Neural cell (in vitro differentiated cells): Measurements from ENCODE around the gene P3H3. TPM values are rescaled to one million over a fixed set of nuclear protein-coding genes. Genes with fewer than 3 reads are reported as not detected.
"Not testable (repeated sequence)": the region's sequence is repeated elsewhere in the genome, so short reads cannot be mapped to it uniquely, and the experiment has no call there.

Experiments used
- H2AFZ ChIP-seq: fragments of 200-600, 300-800 bp; sonication (generic), shearing (Covaris generic); 2 replicates; pipeline ENCODE4 v1.6.0; 2014; ENCODE audit warnings: low read depth, mild to moderate bottlenecking, antibody characterized with exemption, low read length, moderate library complexity
- H3F3A ChIP-seq: fragments of 200-600 bp; shearing (Covaris generic); 2 replicates; pipeline ENCODE4 v1.6.1; 2016; ENCODE audit warnings: mild to moderate bottlenecking, moderate library complexity, mixed read lengths, antibody characterized with exemption, low read length; ENCODE audit not compliant: insufficient read depth, poor library complexity, severe bottlenecking
- H3K27ac ChIP-seq: fragments of 200-600, 300-800 bp; sonication (generic), shearing (Covaris generic); 2 replicates; pipeline ENCODE4 v1.5.1; 2014; ENCODE audit warnings: mild to moderate bottlenecking, low read length, moderate library complexity
- H3K27me3 ChIP-seq: fragments of 300-800, 200-600 bp; sonication (generic), shearing (Covaris generic); 2 replicates; pipeline ENCODE4 v1.6.0; 2014; ENCODE audit warnings: mild to moderate bottlenecking, low read depth, low read length, moderate library complexity; ENCODE audit not compliant: insufficient read depth
- H3K36me3 ChIP-seq: fragments of 300-800, 200-600 bp; sonication (generic), shearing (Covaris generic); 2 replicates; pipeline ENCODE4 v1.5.1; 2014; ENCODE audit warnings: mild to moderate bottlenecking, antibody characterized with exemption, low read length, moderate library complexity; ENCODE audit not compliant: insufficient read depth
- H3K4me2 ChIP-seq: fragments of 300-800, 200-600 bp; sonication (generic), shearing (Covaris generic); 2 replicates; pipeline ENCODE4 v1.6.0; 2014; ENCODE audit warnings: mild to moderate bottlenecking, low read length
- H3K4me3 ChIP-seq: fragments of 300-800, 200-600 bp; sonication (generic), shearing (Covaris generic); 2 replicates; pipeline ENCODE4 v1.5.1; 2014; ENCODE audit warnings: mild to moderate bottlenecking, low read length, moderate library complexity
- H3K79me2 ChIP-seq: fragments of 200-600 bp; shearing (Covaris generic); replicated peaks from 2 replicates; pipeline ENCODE4 v1.6.0; 2014; ENCODE audit warnings: mild to moderate bottlenecking, low read length, moderate library complexity; ENCODE audit not compliant: insufficient read depth
- H3K9ac ChIP-seq: fragments of 300-800, 200-600 bp; sonication (generic), shearing (Covaris generic); 2 replicates; pipeline ENCODE4 v1.6.1; 2016; ENCODE audit warnings: mild to moderate bottlenecking, low read length, mixed read lengths
- H3K9me2 ChIP-seq: fragments of 200-600 bp; shearing (Covaris generic); 2 replicates; pipeline ENCODE4 v1.6.1; 2016; ENCODE audit warnings: mild to moderate bottlenecking, low read length, mixed read lengths; ENCODE audit not compliant: insufficient read depth
- H3K9me3 ChIP-seq: fragments of 200-600, 300-800 bp; sonication (generic), shearing (Covaris generic); 2 replicates; pipeline ENCODE4 v1.6.1; 2016; ENCODE audit warnings: mild to moderate bottlenecking, mixed run types, low read length, moderate library complexity, mixed read lengths
- H4K20me1 ChIP-seq: fragments of 200-600 bp; shearing (Covaris generic); 2 replicates; pipeline ENCODE4 v1.6.1; 2016; ENCODE audit warnings: mild to moderate bottlenecking, mixed run types; ENCODE audit not compliant: insufficient read depth
- EP300 ChIP-seq: fragments of 450-650 bp; conservative IDR thresholded peaks from 2 replicates; pipeline ENCODE4 v1.6.1; 2014; ENCODE audit warnings: antibody characterized with exemption, mild to moderate bottlenecking, moderate library complexity; ENCODE audit not compliant: poor library complexity, severe bottlenecking
- EZH2 ChIP-seq: fragments of 200-600, 300-800 bp; shearing (Covaris generic), sonication (generic); IDR thresholded peaks from 2 replicates; pipeline ENCODE4 v1.6.1; 2014; ENCODE audit warnings: antibody characterized with exemption, low read length, borderline replicate concordance, mild to moderate bottlenecking; ENCODE audit not compliant: insufficient read depth, poor library complexity, severe bottlenecking
- MXI1 ChIP-seq: fragments of 450-650 bp; conservative IDR thresholded peaks from 2 replicates; pipeline ENCODE4 v1.6.1; 2014; ENCODE audit warnings: antibody characterized with exemption, mild to moderate bottlenecking; ENCODE audit not compliant: poor library complexity, severe bottlenecking
- POLR2AphosphoS5 ChIP-seq: IDR thresholded peaks from 2 replicates; pipeline ENCODE4 v1.6.1; 2012
- RAD21 ChIP-seq: fragments of 450-650 bp; conservative IDR thresholded peaks from 2 replicates; pipeline ENCODE4 v1.6.1; 2014; ENCODE audit warnings: antibody characterized with exemption, mild to moderate bottlenecking, moderate library complexity
- SMC3 ChIP-seq: fragments of 450-650 bp; conservative IDR thresholded peaks from 2 replicates; pipeline ENCODE4 v1.6.1; 2014; ENCODE audit warnings: antibody characterized with exemption, mild to moderate bottlenecking, moderate library complexity; ENCODE audit not compliant: poor library complexity
- TAF1 ChIP-seq: IDR thresholded peaks from 2 replicates; pipeline ENCODE4 v1.6.1; 2012; ENCODE audit warnings: low read depth
- polyA plus RNA-seq: library from polyadenylated mRNA; depleted of rRNA; stranded (reverse); fragments of >200 nt; gene quantifications from 2 replicates; pipeline ENCODE4 v1.2.3, GENCODE V29; 2014
- TF ChIP-seq, protein P1 (sequence below): fragments of 450-650 bp; IDR thresholded peaks from 2 replicates; pipeline ENCODE4 v1.5.1; 2014; ENCODE audit warnings: antibody characterized with exemption, mild to moderate bottlenecking, moderate library complexity; ENCODE audit not compliant: poor library complexity, severe bottlenecking
- TF ChIP-seq, protein P2 (sequence below): IDR thresholded peaks from 2 replicates; pipeline ENCODE4 v1.6.1; 2012; ENCODE audit warnings: borderline replicate concordance

Gene P3H3
- polyA plus RNA-seq, 1 donor from 2014 or later: 58.9 TPM

DNA sequence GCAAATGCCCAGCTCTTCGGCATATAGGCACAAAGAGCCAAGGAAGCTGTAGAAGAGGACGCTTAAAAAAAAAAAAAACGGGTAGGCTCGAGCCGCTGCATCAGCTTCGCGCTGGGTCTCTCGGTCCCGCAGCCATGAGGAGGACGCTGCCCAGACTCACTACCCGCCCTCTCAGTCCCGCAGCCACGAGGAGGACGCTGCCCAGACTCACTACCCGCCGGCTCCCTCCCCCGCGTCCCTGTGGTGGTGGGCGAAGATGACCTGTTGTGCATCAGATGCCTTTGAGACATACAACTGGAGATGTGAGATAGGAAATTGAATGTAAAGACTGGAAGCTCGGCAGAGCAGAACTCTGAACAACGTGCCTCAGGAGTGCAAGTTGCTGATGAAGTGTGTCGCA is 56.3 kb downstream of the P3H3 start:
- H3K27ac ChIP-seq: no peak overlapping the region
- no peaks in the 10 kb centered on the region for H3F3A ChIP-seq
- H3K36me3 ChIP-seq: no peaks in the 10 kb centered on the region
- no peak overlapping the region for H2AFZ ChIP-seq
- no peak overlapping the region for H3K9ac ChIP-seq
- H3K79me2 ChIP-seq: no peaks in the 10 kb centered on the region
- TF ChIP-seq, protein P1, sequence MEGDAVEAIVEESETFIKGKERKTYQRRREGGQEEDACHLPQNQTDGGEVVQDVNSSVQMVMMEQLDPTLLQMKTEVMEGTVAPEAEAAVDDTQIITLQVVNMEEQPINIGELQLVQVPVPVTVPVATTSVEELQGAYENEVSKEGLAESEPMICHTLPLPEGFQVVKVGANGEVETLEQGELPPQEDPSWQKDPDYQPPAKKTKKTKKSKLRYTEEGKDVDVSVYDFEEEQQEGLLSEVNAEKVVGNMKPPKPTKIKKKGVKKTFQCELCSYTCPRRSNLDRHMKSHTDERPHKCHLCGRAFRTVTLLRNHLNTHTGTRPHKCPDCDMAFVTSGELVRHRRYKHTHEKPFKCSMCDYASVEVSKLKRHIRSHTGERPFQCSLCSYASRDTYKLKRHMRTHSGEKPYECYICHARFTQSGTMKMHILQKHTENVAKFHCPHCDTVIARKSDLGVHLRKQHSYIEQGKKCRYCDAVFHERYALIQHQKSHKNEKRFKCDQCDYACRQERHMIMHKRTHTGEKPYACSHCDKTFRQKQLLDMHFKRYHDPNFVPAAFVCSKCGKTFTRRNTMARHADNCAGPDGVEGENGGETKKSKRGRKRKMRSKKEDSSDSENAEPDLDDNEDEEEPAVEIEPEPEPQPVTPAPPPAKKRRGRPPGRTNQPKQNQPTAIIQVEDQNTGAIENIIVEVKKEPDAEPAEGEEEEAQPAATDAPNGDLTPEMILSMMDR: no peak
- TF ChIP-seq RAD21 (no peak), MXI1 (no peak), POLR2AphosphoS5 (no peak), EP300 (no peak), EZH2 (no peak), SMC3 (no peak), TAF1 (no peak)
- TF ChIP-seq, protein P2, sequence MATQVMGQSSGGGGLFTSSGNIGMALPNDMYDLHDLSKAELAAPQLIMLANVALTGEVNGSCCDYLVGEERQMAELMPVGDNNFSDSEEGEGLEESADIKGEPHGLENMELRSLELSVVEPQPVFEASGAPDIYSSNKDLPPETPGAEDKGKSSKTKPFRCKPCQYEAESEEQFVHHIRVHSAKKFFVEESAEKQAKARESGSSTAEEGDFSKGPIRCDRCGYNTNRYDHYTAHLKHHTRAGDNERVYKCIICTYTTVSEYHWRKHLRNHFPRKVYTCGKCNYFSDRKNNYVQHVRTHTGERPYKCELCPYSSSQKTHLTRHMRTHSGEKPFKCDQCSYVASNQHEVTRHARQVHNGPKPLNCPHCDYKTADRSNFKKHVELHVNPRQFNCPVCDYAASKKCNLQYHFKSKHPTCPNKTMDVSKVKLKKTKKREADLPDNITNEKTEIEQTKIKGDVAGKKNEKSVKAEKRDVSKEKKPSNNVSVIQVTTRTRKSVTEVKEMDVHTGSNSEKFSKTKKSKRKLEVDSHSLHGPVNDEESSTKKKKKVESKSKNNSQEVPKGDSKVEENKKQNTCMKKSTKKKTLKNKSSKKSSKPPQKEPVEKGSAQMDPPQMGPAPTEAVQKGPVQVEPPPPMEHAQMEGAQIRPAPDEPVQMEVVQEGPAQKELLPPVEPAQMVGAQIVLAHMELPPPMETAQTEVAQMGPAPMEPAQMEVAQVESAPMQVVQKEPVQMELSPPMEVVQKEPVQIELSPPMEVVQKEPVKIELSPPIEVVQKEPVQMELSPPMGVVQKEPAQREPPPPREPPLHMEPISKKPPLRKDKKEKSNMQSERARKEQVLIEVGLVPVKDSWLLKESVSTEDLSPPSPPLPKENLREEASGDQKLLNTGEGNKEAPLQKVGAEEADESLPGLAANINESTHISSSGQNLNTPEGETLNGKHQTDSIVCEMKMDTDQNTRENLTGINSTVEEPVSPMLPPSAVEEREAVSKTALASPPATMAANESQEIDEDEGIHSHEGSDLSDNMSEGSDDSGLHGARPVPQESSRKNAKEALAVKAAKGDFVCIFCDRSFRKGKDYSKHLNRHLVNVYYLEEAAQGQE: no peak
- H3K4me3 ChIP-seq: no peak overlapping the region
- H3K9me3 ChIP-seq: no peaks in the 10 kb centered on the region
- H3K9me2 ChIP-seq: no peaks in the 10 kb centered on the region
- no peaks in the 10 kb centered on the region for H3K27me3 ChIP-seq
- no peak overlapping the region for H3K4me2 ChIP-seq
- no peaks in the 10 kb centered on the region for H4K20me1 ChIP-seq

DNA sequence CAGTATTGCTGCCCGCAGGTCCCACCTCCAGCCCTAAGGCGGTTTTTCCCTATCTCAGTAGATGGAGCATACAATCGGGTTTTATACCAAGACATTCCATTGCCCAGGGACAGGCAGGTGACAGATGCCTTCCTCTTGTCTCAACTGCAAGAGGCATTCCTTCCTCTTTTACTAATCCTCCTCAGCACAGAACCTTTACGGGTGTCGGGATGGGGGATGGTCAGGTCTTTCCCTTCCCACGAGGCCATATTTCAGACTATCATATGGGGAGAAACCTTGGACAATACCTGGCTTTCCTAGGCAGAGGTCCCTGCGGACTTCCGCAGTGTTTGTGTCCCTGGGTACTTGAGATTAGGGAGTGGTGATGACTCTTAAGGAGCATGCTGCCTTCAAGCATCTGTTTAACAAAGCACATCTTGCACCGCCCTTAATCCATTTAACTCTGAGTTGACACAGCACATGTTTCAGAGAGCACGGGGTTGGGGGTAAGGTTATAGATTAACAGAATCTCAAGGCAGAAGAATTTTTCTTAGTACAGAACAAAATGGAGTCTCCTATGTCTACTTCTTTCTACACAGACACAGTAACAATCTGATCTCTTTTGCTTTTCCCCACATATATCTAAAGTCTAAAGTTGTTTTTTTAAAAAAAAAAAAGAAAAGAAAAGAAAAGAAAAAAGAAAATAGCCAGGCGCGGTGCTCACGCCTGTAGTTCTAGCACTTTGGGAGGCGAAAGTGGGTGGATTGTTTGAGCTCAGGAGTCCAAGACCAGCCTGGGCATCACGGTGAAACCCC is 58.2 kb downstream of the P3H3 start:
- not testable (repeated sequence) for H3F3A ChIP-seq, H3K27ac ChIP-seq, H3K36me3 ChIP-seq, H3K27me3 ChIP-seq, H3K79me2 ChIP-seq, H3K4me3 ChIP-seq, H3K9ac ChIP-seq, H3K9me2 ChIP-seq, H3K9me3 ChIP-seq, H3K4me2 ChIP-seq, H2AFZ ChIP-seq, H4K20me1 ChIP-seq

DNA sequence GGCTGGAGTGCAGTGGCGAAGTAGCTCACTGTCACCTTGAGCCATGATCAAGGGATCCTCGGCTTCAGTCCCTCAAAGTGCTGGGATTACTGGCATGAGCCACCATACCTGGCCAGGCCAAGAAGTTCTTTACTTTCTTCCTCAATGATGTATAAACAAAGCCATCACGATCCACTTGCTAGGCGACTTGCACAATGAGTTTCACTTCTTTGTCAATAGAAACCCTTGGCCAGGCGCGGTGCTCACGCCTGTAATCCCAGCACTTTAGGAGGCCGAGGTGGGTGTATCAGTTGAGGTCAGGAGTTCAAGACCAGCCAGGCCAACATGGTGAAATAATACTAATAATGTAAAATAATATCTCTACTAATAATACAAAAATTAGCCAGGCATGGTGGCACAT is 59.3 kb downstream of the P3H3 start:
- Histone ChIP-seq H4K20me1 (no peaks in the 10 kb centered on the region), H3K4me3 (no peak overlapping the region), H3K9ac (no peak overlapping the region), H3K9me2 (no peaks in the 10 kb centered on the region), H3K27me3 (no peaks in the 10 kb centered on the region), H3K4me2 (no peak overlapping the region), H3K9me3 (no peaks in the 10 kb centered on the region), H3F3A (no peaks in the 10 kb centered on the region), H2AFZ (no peak overlapping the region), H3K79me2 (no peaks in the 10 kb centered on the region), H3K36me3 (no peaks in the 10 kb centered on the region), H3K27ac (no peak overlapping the region)
- TF ChIP-seq EP300 (no peak), EZH2 (no peak), TAF1 (no peak), SMC3 (no peak), RAD21 (no peak), MXI1 (no peak), POLR2AphosphoS5 (no peak)
- TF ChIP-seq, protein P1: no peak
- TF ChIP-seq, protein P2: no peak
